Natural killer cell treated with Interleukin-12 subunit alpha and Interleukin-12 subunit beta and Interleukin-15 and Interleukin-18, amount 100 ng/mL, for 72 hours (primary cell): ENCODE data around the gene VPS18. TPM values are rescaled to one million over a fixed set of nuclear protein-coding genes. Genes with fewer than 3 reads are reported as not detected.
A peak's percentile ranks its signal among the peaks of the same experiment; 100 is the strongest.

Experiments
- ATAC-seq, 2 donors: fragments of 150-1000 bp; cut with Tn5 transposase in 1 of 2; sonication (Bioruptor Pico), chemical (Tn5 transposase) in 1 of 2; 2 replicates each; pipeline ENCODE4 v1.10.0; 2021
- DNase-seq: peaks from one replicate; pipeline ENCODE4 v3.0.0; 2022; ENCODE audit warnings: low spot score
- H3K27ac Mint-ChIP-seq, 2 donors: 1 replicate in 1 of 2; 2 replicates in 1 of 2; pipeline ENCODE4 v1.8.0; 2022; ENCODE audit warnings: mixed read lengths in 2 of 2, mild to moderate bottlenecking in 1 of 2, moderate library complexity in 1 of 2
- H3K27me3 Mint-ChIP-seq, 2 donors: 1 replicate in 1 of 2; 2 replicates in 1 of 2; pipeline ENCODE4 v1.8.0; 2022; ENCODE audit warnings: mixed read lengths in 2 of 2
- H3K36me3 Mint-ChIP-seq: one replicate; pipeline ENCODE4 v1.8.0; 2022; ENCODE audit warnings: mixed read lengths
- H3K4me1 Mint-ChIP-seq, 2 donors: 1 replicate in 1 of 2; 2 replicates in 1 of 2; pipeline ENCODE4 v1.8.0; 2022; ENCODE audit warnings: low read depth in 2 of 2, mixed read lengths in 2 of 2, mild to moderate bottlenecking in 1 of 2
- H3K4me3 Mint-ChIP-seq: one replicate; pipeline ENCODE4 v1.8.0; 2022; ENCODE audit warnings: mixed read lengths
- H3K9me3 Mint-ChIP-seq: 2 replicates; pipeline ENCODE4 v1.8.0; 2022; ENCODE audit warnings: mixed read lengths
- total RNA-seq, 2 donors: library from RNA; stranded (reverse); gene quantifications; one replicate each; pipeline ENCODE4 v1.2.3, GENCODE V29; 2022

The VPS18 gene
- total RNA-seq, 2 donors from 2014 or later, result 22.8 to 27.3 TPM

DNA sequence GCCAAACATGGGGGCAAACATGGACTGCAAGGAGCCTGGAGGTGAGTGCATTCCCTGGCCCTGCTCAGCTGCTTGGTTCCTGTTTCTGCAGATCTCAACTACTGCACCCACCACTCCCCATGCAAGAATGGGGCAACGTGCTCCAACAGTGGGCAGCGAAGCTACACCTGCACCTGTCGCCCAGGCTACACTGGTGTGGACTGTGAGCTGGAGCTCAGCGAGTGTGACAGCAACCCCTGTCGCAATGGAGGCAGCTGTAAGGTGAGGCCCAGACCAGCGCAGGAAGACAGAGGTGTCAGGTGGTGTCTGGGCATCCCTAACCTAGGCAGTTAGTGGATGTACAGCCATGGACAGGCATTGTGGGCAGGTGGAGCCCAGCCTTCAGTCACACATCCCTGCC lies 40.2 kb downstream of the VPS18 start:
- peaks cover 22 to 23% of the 10 kb centered on the region in 2 donors for H3K4me1 Mint-ChIP-seq
- no peak overlapping the region for H3K4me3 Mint-ChIP-seq
- H3K36me3 Mint-ChIP-seq, result no peaks in the 10 kb centered on the region
- no peak overlapping the region for H3K27ac Mint-ChIP-seq
- H3K9me3 Mint-ChIP-seq, result no peaks in the 10 kb centered on the region
- peaks cover 27 to 36% of the 10 kb centered on the region in 2 donors for H3K27me3 Mint-ChIP-seq
- no peak for DNase-seq
- no peak for ATAC-seq

DNA sequence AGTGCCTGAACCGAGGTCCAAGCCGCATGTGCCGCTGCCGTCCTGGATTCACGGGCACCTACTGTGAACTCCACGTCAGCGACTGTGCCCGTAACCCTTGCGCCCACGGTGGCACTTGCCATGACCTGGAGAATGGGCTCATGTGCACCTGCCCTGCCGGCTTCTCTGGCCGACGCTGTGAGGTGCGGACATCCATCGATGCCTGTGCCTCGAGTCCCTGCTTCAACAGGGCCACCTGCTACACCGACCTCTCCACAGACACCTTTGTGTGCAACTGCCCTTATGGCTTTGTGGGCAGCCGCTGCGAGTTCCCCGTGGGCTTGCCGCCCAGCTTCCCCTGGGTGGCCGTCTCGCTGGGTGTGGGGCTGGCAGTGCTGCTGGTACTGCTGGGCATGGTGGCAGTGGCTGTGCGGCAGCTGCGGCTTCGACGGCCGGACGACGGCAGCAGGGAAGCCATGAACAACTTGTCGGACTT lies 42.0 kb downstream of the VPS18 start:
- no peaks in the 10 kb centered on the region for H3K9me3 Mint-ChIP-seq
- H3K36me3 Mint-ChIP-seq, result no peaks in the 10 kb centered on the region
- peaks cover 13 to 18% of the 10 kb centered on the region in 2 donors for H3K4me1 Mint-ChIP-seq
- peaks cover 14 to 22% of the 10 kb centered on the region in 2 donors for H3K27me3 Mint-ChIP-seq
- ATAC-seq (no peak), DNase-seq (no peak)
- H3K27ac Mint-ChIP-seq, result no peak overlapping the region
- H3K4me3 Mint-ChIP-seq, result no peak overlapping the region

- DNase-seq (no peak), ATAC-seq (no peak)
- H3K36me3 Mint-ChIP-seq, result no peaks in the 10 kb centered on the region
- H3K27me3 Mint-ChIP-seq, result peaks cover 10 to 15% of the 10 kb centered on the region in 2 donors
- H3K9me3 Mint-ChIP-seq, result no peaks in the 10 kb centered on the region
- H3K4me1 Mint-ChIP-seq, result peaks cover 9 to 13% of the 10 kb centered on the region in 2 donors
- no peak overlapping the region for H3K4me3 Mint-ChIP-seq
- H3K27ac Mint-ChIP-seq, result peak overlapping the region in 1 of 2 donors; percentile 67
Measured at GRCh38 chr15:40936709-40937666, 42.7 kb downstream of the VPS18 start.

- no peak overlapping the region for H3K27ac Mint-ChIP-seq
- peaks cover 6 to 10% of the 10 kb centered on the region in 2 donors for H3K27me3 Mint-ChIP-seq
- DNase-seq, result no peak
- ATAC-seq, result no peak
- no peak overlapping the region for H3K4me3 Mint-ChIP-seq
- H3K36me3 Mint-ChIP-seq, result no peaks in the 10 kb centered on the region
- H3K9me3 Mint-ChIP-seq, result no peaks in the 10 kb centered on the region
- H3K4me1 Mint-ChIP-seq, result peaks cover 11 to 15% of the 10 kb centered on the region in 2 donors
Measured at GRCh38 chr15:40937762-40938535, 43.7 kb downstream of the VPS18 start.

DNA sequence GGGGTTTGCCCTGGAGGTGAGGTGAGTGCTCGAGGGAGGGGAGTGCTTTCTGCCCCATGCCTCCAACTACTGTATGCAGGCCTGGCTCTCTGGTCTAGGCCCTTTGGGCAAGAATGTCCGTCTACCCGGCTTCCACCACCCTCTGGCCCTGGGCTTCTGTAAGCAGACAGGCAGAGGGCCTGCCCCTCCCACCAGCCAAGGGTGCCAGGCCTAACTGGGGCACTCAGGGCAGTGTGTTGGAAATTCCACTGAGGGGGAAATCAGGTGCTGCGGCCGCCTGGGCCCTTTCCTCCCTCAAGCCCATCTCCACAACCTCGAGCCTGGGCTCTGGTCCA lies 44.3 kb downstream of the VPS18 start:
- no peak overlapping the region for H3K4me3 Mint-ChIP-seq
- peaks cover 17 to 20% of the 10 kb centered on the region in 2 donors for H3K4me1 Mint-ChIP-seq
- H3K27me3 Mint-ChIP-seq, result peaks cover 2 to 4% of the 10 kb centered on the region in 2 donors
- DNase-seq (no peak), ATAC-seq (no peak)
- H3K36me3 Mint-ChIP-seq, result no peaks in the 10 kb centered on the region
- no peak overlapping the region for H3K27ac Mint-ChIP-seq
- H3K9me3 Mint-ChIP-seq, result no peaks in the 10 kb centered on the region

GRCh38 chr15:40940296-40940801 lies 46.1 kb downstream of the VPS18 start:
- Mint-ChIP-seq H3K4me3 (peak overlapping the region; percentile 8), H3K9me3 (no peaks in the 10 kb centered on the region), H3K4me1 (peaks cover 22 to 28% of the 10 kb centered on the region in 2 donors), H3K27ac (peak overlapping the region; percentile 36 to 42), H3K27me3 (no peaks in the 10 kb centered on the region), H3K36me3 (no peaks in the 10 kb centered on the region)
- DNase-seq (no peak), ATAC-seq (no peak)

DNA sequence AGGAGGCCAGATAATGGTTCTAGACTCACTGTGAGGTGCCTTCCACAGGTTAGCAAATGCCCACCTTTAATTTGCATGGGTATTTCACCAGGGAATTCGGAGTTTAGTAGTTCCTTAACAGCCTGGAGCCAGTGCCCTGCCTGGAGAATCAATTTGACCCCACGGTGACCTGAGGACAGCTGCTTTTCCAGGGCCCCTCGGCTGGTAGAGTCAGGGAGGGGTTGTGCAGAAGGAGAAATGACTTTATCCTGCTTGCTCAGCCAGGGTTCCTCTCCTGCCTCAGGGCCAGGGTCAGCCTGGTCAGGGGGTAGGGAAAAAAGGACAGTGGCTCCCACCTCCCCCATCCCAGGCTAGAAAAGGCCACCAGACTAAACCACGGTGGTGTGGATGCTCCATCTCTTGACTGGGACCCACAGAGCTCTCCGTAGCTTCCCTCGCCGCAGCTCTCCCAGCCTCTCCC lies 46.8 kb downstream of the VPS18 start:
- Mint-ChIP-seq H3K27ac (peak overlapping the region in 1 of 2 donors; percentile 42), H3K4me3 (no peak overlapping the region), H3K36me3 (no peaks in the 10 kb centered on the region), H3K4me1 (peaks cover 26 to 28% of the 10 kb centered on the region in 2 donors), H3K9me3 (no peaks in the 10 kb centered on the region), H3K27me3 (peaks cover 0 to 3% of the 10 kb centered on the region in 2 donors)
- no peak for ATAC-seq
- DNase-seq, result no peak

DNA sequence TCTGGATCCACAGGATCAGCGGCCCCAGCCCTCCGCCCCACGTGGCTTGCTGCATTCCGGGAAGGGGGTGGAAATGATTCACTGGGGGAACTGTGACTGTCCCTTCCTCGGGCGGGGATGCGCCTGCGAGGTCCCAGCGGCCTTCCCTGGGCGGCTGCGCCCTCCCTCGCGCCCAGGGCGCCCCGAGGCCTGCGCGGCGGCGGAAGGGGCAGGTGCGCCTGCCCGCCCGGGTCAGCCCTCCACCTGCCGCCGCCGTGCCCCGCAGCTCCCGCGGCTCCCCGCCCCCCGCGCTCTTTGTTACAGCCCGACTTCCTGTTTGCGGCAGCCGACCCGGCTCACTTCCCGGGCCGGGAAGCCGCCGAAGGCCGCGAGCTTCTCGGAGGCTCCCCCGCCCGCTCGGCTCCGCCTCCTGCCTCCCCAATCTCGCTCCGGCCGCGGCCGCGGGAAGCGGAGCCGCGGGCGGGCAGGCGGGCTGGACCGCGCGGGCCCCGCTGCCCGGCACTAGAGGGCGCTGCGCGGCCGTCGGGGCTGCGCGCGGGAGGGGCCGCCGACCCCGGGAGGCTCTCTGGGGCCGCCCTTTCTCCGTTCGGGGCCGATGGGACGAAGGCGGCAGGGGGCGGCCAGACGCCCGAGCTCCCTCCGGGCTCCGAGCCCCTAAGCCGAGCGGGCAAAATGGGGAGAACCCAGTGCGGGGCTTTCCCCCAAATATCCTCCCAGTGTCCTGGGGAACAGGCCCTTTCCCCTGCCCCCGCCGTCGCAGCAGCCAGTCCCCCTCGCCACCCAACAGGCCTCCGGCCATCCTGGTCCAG lies 47.5 kb downstream of the VPS18 start:
- peak; percentile 92 to 94 for ATAC-seq
- peak overlapping the region; percentile 88 for H3K4me3 Mint-ChIP-seq
- H3K9me3 Mint-ChIP-seq, result no peaks in the 10 kb centered on the region
- peaks cover 0 to 5% of the 10 kb centered on the region in 2 donors for H3K27me3 Mint-ChIP-seq
- DNase-seq, result peak; percentile 88
- H3K27ac Mint-ChIP-seq, result peak overlapping the region; percentile 42 to 56
- peaks cover 27 to 28% of the 10 kb centered on the region in 2 donors for H3K4me1 Mint-ChIP-seq
- no peaks in the 10 kb centered on the region for H3K36me3 Mint-ChIP-seq

DNA sequence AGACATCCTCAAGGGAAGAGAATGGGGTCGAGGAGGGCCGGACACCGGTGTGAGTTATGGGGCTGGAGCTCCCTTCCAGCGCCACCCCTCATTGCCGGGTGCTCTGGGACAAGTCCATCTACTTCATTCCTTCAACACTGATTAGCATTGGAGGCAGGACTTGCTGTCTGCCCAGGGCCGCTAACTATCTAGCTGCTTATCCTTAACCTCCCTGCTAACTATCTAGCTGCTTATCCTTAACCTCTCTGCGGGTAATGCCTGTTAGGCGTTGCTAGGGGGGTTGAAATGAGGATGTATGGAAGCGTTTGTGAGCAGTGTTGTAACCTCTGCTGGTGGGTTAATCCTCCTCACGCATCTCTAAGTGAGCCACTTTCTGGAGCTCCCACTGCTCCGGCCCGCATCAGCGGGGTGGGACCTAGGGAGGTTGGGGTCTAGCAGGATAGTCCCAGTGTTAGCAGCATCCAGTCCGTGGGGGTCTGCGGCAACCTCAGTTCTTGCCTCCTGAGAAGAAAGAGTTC lies 48.1 kb downstream of the VPS18 start:
- peaks cover 27 to 28% of the 10 kb centered on the region in 2 donors for H3K4me1 Mint-ChIP-seq
- H3K9me3 Mint-ChIP-seq, result no peaks in the 10 kb centered on the region
- ATAC-seq (no peak), DNase-seq (no peak)
- no peaks in the 10 kb centered on the region for H3K36me3 Mint-ChIP-seq
- peak overlapping the region; percentile 56 to 73 for H3K27ac Mint-ChIP-seq
- peaks cover 0 to 6% of the 10 kb centered on the region in 2 donors for H3K27me3 Mint-ChIP-seq
- peak overlapping the region; percentile 88 for H3K4me3 Mint-ChIP-seq

DNA sequence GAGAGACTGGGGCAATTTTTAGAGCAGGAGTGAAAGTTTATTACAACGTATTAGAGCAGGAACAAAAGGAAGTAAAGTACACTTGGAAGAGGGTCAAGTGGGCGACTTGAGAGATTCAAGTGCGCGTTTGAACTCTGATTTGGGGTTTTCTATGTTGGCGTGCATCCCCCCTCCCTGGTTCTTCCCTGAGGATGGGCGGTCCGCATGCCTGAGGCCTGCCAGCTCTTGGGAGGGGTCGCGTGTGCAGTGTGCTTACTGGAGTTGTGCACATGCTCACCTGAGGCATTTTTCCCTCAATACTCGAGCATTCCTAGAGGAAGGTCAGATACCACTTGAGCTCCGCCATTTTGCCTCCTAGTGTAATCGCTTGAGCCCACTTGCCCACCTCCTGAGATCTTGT lies 48.6 kb downstream of the VPS18 start:
- peak overlapping the region; percentile 88 for H3K4me3 Mint-ChIP-seq
- DNase-seq (no peak), ATAC-seq (no peak)
- H3K36me3 Mint-ChIP-seq, result no peaks in the 10 kb centered on the region
- H3K27ac Mint-ChIP-seq, result peak overlapping the region; percentile 56 to 73
- peaks cover 27 to 28% of the 10 kb centered on the region in 2 donors for H3K4me1 Mint-ChIP-seq
- no peaks in the 10 kb centered on the region for H3K9me3 Mint-ChIP-seq
- peaks cover 0 to 7% of the 10 kb centered on the region in 2 donors for H3K27me3 Mint-ChIP-seq

DNA sequence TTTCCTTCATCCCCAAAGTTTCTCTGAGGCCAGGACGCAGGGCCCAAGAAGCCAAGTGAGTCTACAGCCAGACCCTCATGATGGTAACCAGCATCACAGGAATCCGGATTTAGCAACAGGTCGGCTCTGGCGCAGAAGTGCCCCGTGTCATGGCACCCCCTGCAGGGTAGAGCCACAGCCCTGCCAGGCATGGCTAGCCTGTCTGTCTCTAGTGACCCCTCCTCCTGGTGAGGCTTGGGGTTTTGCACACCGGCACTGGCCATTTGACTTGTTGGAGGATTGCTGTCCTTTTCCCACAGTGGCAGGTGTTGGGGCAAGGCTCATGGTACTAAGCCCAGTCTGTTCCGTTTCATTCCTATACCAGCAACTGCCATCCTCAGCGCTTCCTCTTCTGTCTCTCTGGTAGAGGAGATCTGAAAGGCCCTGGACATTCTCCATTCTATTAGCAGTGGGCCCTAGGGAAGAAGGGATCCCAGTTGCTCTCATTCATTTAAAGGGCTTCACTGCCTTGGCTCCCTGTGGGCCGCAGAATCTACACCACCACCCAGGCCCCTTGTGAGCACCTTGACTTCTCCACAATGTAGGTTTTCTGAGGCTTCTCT lies 49.6 kb downstream of the VPS18 start:
- Mint-ChIP-seq H3K36me3 (no peaks in the 10 kb centered on the region), H3K27ac (peak overlapping the region in 1 of 2 donors; percentile 73), H3K4me1 (peaks cover 27 to 28% of the 10 kb centered on the region in 2 donors), H3K4me3 (peak overlapping the region; percentile 88), H3K9me3 (no peaks in the 10 kb centered on the region), H3K27me3 (peaks cover 0 to 7% of the 10 kb centered on the region in 2 donors)
- DNase-seq, result no peak
- no peak for ATAC-seq

- H3K36me3 Mint-ChIP-seq, result no peaks in the 10 kb centered on the region
- ATAC-seq, result no peak
Measured at GRCh38 chr15:40944510-40945296, 50.5 kb downstream of the VPS18 start.

More at GRCh38 chr15:40944510-40945296, 50.5 kb downstream of the VPS18 start:
- Mint-ChIP-seq H3K9me3 (no peaks in the 10 kb centered on the region), H3K27ac (peak overlapping the region in 1 of 2 donors; percentile 73), H3K27me3 (peaks cover 0 to 12% of the 10 kb centered on the region in 2 donors), H3K4me1 (peaks cover 27 to 28% of the 10 kb centered on the region in 2 donors), H3K4me3 (peak overlapping the region; percentile 42)
- DNase-seq, result no peak
